Calu3 (cell line): Measurements from ENCODE around the gene SF3A1. TPM values are rescaled to one million over a fixed set of nuclear protein-coding genes. Genes with fewer than 3 reads are reported as not detected.

Source experiments
- BruUV-seq: library from RNA; stranded (reverse); fragments of 400-500 nt; replicated peaks from 2 replicates; lab custom pipeline; 2021; lab: Mats Ljungman, UMichigan
- CTCF ChIA-PET: fragments of 300-600 bp; sonication (Branson Sonifier 250); formaldehyde crosslinking; loops from one replicate; lab custom pipeline; 2022; ENCODE audit warnings: antibody characterized with exemption; lab: Charles Lee
- DNase-seq: peaks from one replicate; pipeline ENCODE4 v3.0.0; 2022
- H3K27ac Mint-ChIP-seq: one replicate; pipeline ENCODE4 v1.8.0; 2022; ENCODE audit warnings: mixed read lengths; ENCODE audit not compliant: unreplicated experiment
- H3K27me3 Mint-ChIP-seq: one replicate; pipeline ENCODE4 v1.8.0; 2022; ENCODE audit warnings: mixed read lengths; ENCODE audit not compliant: unreplicated experiment
- H3K36me3 Mint-ChIP-seq: one replicate; pipeline ENCODE4 v1.8.0; 2022; ENCODE audit warnings: mild to moderate bottlenecking, moderate library complexity, mixed read lengths; ENCODE audit not compliant: insufficient read depth, unreplicated experiment
- H3K4me1 Mint-ChIP-seq: one replicate; pipeline ENCODE4 v1.8.0; 2022; ENCODE audit warnings: mild to moderate bottlenecking, low read depth, mixed read lengths; ENCODE audit not compliant: unreplicated experiment
- H3K4me3 Mint-ChIP-seq: one replicate; pipeline ENCODE4 v1.8.0; 2022; ENCODE audit warnings: mild to moderate bottlenecking, low read depth, moderate library complexity, mixed read lengths; ENCODE audit not compliant: unreplicated experiment
- H3K9me3 Mint-ChIP-seq: one replicate; pipeline ENCODE4 v1.8.0; 2022; ENCODE audit warnings: low read depth, mixed read lengths; ENCODE audit not compliant: unreplicated experiment
- CTCF ChIP-seq: fragments of 200-600 bp; IDR thresholded peaks from one replicate; pipeline ENCODE4 v1.8.0; 2022; ENCODE audit warnings: antibody characterized with exemption; ENCODE audit not compliant: unreplicated experiment
- intact Hi-C: fragments of 100-400 bp; cut with micrococcal nuclease; formaldehyde crosslinking; loops from one replicate; pipeline ENCODE4 v1.10.0; 2022; ENCODE audit not compliant: unreplicated experiment
- total RNA-seq: library from RNA; stranded (reverse); gene quantifications from 2 replicates; pipeline ENCODE4 v1.2.3, GENCODE V29; 2022

The SF3A1 gene
- total RNA-seq, 1 experiment from 2014 or later: 197 TPM

- intact Hi-C loops: no loop called here
- Mint-ChIP-seq H3K4me3 (peak overlapping the region; percentile 94), H3K9me3 (no peaks in the 10 kb centered on the region), H3K27ac (peak overlapping the region; percentile 96), H3K36me3 (peaks cover 46% of the 10 kb centered on the region), H3K4me1 (peaks cover 35% of the 10 kb centered on the region), H3K27me3 (no peaks in the 10 kb centered on the region)
- CTCF ChIA-PET: interaction anchor here (0.6 to 1.8 kb wide), 5 partner anchors 17 to 94 kb away, joined by 4 to 10 read pairs (median 4); no protein-coding TSS in a partner anchor
- TF ChIP-seq CTCF: no peak
- no TSS peak for BruUV-seq
- no peak for DNase-seq
These were observed 509 bp upstream of the SF3A1 start for GRCh38 chr22:30357236-30357570.

- H3K27me3 Mint-ChIP-seq: no peaks in the 10 kb centered on the region
- intact Hi-C loops: no loop called here
- peaks cover 35% of the 10 kb centered on the region for H3K4me1 Mint-ChIP-seq
- H3K9me3 Mint-ChIP-seq: no peaks in the 10 kb centered on the region
- CTCF ChIA-PET: no interaction called here
- peak overlapping the region; percentile 94 for H3K4me3 Mint-ChIP-seq
- H3K27ac Mint-ChIP-seq: peak overlapping the region; percentile 1
- BruUV-seq: no TSS peak
- DNase-seq: no peak
- TF ChIP-seq CTCF: no peak
- H3K36me3 Mint-ChIP-seq: peaks cover 67% of the 10 kb centered on the region
These were observed 2.0 kb downstream of the SF3A1 start for GRCh38 chr22:30354644-30355043.

GRCh38 chr22:30351226-30351625, 5.5 kb downstream of the SF3A1 start:
- intact Hi-C loops: no loop called here
- no peak for TF ChIP-seq CTCF
- no peaks in the 10 kb centered on the region for H3K9me3 Mint-ChIP-seq
- CTCF ChIA-PET: no interaction called here
- H3K4me1 Mint-ChIP-seq: peaks cover 23% of the 10 kb centered on the region
- DNase-seq: no peak
- BruUV-seq: no TSS peak
- H3K27ac Mint-ChIP-seq: no peak overlapping the region
- no peaks in the 10 kb centered on the region for H3K27me3 Mint-ChIP-seq
- H3K36me3 Mint-ChIP-seq: peaks cover 50% of the 10 kb centered on the region
- no peak overlapping the region for H3K4me3 Mint-ChIP-seq

- H3K27ac Mint-ChIP-seq: no peak overlapping the region
- peaks cover 28% of the 10 kb centered on the region for H3K36me3 Mint-ChIP-seq
- no peak overlapping the region for H3K4me3 Mint-ChIP-seq
- peaks cover 4% of the 10 kb centered on the region for H3K4me1 Mint-ChIP-seq
- no peaks in the 10 kb centered on the region for H3K9me3 Mint-ChIP-seq
- CTCF ChIA-PET: no interaction called here
- no peak for DNase-seq
- intact Hi-C loops: no loop called here
- no TSS peak for BruUV-seq
- no peak for TF ChIP-seq CTCF
- no peaks in the 10 kb centered on the region for H3K27me3 Mint-ChIP-seq
These were observed 7.9 kb downstream of the SF3A1 start for GRCh38 chr22:30348809-30349208.
